ENCODE data around the gene CDH4.

Gene CDH4

DNA sequence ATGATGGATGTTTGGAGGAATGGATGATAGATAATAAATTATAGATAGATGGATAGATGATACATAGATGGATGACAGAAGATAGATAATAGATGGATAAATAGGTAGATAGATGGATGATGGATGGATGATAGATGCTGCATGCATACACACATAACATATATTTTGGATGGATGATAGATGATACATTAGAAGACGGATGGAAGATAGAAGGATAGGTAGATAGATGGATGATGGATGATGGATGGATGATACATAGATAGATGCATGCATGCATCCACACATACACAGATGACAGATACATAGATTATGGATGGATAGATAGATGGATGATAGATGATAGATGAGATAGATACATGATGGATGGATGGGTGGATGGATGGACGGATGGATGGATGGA is 425.9 kb downstream of the CDH4 start:
- H3K4me1 ChIP-seq (ENCODE audit: control insufficient read depth, insufficient read depth, low read length) = peaks cover 9% of the 10 kb centered on the region
- H3K27ac ChIP-seq (ENCODE audit: low read depth, low read length) = no peak overlapping the region
- H3K4me3 ChIP-seq (ENCODE audit: low read depth, low read length) = no peak overlapping the region
- no peak overlapping the region for H3K9ac ChIP-seq (ENCODE audit: low read length)
- H3K27me3 ChIP-seq (ENCODE audit: control insufficient read depth, insufficient read depth, low read length) = peaks cover 32% of the 10 kb centered on the region
- no peaks in the 10 kb centered on the region for H3K9me3 ChIP-seq (ENCODE audit: control insufficient read depth, insufficient read depth, low read depth, low read length)
- no peaks in the 10 kb centered on the region for H3K36me3 ChIP-seq (ENCODE audit: control insufficient read depth, insufficient read depth, low read length)

GRCh38 chr20:61678437-61678836 is 426.4 kb downstream of the CDH4 start:
- Histone ChIP-seq H3K27ac (ENCODE audit: low read depth, low read length) (no peak overlapping the region), H3K9ac (ENCODE audit: low read length) (no peak overlapping the region), H3K36me3 (ENCODE audit: control insufficient read depth, insufficient read depth, low read length) (no peaks in the 10 kb centered on the region), H3K4me3 (ENCODE audit: low read depth, low read length) (no peak overlapping the region), H3K9me3 (ENCODE audit: control insufficient read depth, insufficient read depth, low read depth, low read length) (no peaks in the 10 kb centered on the region), H3K4me1 (ENCODE audit: control insufficient read depth, insufficient read depth, low read length) (peaks cover 9% of the 10 kb centered on the region), H3K27me3 (ENCODE audit: control insufficient read depth, insufficient read depth, low read length) (peaks cover 30% of the 10 kb centered on the region)

DNA sequence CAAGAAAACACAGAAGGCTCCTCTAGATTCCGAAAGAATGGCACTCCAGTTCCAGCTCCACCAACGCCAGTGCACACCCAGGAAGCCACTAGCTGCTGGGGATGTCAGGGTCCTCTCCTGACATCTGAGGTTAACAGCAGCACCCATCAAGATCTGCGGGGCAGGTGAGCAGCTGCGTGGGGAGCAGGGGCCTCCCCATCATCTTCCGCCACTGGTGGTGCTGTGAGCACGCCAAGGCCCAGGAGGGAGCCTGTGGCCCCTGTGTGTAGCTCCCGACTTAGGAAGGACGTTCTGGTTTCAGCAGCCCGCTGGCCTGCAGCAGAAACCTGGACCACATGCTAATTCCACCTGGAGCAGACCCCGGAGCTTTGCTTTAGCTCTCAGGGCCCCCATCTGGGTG is 427.4 kb downstream of the CDH4 start:
- Histone ChIP-seq H3K27ac (ENCODE audit: low read depth, low read length) (no peak overlapping the region), H3K27me3 (ENCODE audit: control insufficient read depth, insufficient read depth, low read length) (peaks cover 39% of the 10 kb centered on the region), H3K9me3 (ENCODE audit: control insufficient read depth, insufficient read depth, low read depth, low read length) (no peaks in the 10 kb centered on the region), H3K36me3 (ENCODE audit: control insufficient read depth, insufficient read depth, low read length) (no peaks in the 10 kb centered on the region), H3K4me1 (ENCODE audit: control insufficient read depth, insufficient read depth, low read length) (peaks cover 9% of the 10 kb centered on the region), H3K4me3 (ENCODE audit: low read depth, low read length) (no peak overlapping the region), H3K9ac (ENCODE audit: low read length) (no peak overlapping the region)

DNA sequence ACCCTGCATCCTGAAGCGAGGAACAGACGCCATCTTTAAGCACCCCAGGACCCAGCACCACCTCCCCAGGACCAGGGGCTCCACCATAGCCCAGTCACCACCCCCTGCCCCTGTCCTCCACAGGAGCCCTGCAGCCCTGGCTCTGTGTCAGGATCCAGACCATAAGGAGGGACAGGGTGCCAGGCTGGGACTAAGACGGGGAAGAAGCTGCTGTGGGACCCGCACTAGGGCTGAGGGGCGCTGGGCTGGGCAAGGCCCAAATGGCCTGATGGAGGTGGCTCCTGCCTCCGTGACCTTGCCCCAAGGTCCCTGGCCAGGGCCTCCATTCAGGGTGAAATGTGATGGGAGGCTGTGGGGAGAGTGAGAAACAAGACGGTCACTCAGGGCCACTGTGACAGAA is 428.0 kb downstream of the CDH4 start:
- no peak overlapping the region for H3K4me3 ChIP-seq (ENCODE audit: low read depth, low read length)
- H3K36me3 ChIP-seq (ENCODE audit: control insufficient read depth, insufficient read depth, low read length) = no peaks in the 10 kb centered on the region
- H3K9me3 ChIP-seq (ENCODE audit: control insufficient read depth, insufficient read depth, low read depth, low read length) = no peaks in the 10 kb centered on the region
- peaks cover 41% of the 10 kb centered on the region for H3K27me3 ChIP-seq (ENCODE audit: control insufficient read depth, insufficient read depth, low read length)
- H3K9ac ChIP-seq (ENCODE audit: low read length) = no peak overlapping the region
- H3K4me1 ChIP-seq (ENCODE audit: control insufficient read depth, insufficient read depth, low read length) = peaks cover 9% of the 10 kb centered on the region
- H3K27ac ChIP-seq (ENCODE audit: low read depth, low read length) = no peak overlapping the region

DNA sequence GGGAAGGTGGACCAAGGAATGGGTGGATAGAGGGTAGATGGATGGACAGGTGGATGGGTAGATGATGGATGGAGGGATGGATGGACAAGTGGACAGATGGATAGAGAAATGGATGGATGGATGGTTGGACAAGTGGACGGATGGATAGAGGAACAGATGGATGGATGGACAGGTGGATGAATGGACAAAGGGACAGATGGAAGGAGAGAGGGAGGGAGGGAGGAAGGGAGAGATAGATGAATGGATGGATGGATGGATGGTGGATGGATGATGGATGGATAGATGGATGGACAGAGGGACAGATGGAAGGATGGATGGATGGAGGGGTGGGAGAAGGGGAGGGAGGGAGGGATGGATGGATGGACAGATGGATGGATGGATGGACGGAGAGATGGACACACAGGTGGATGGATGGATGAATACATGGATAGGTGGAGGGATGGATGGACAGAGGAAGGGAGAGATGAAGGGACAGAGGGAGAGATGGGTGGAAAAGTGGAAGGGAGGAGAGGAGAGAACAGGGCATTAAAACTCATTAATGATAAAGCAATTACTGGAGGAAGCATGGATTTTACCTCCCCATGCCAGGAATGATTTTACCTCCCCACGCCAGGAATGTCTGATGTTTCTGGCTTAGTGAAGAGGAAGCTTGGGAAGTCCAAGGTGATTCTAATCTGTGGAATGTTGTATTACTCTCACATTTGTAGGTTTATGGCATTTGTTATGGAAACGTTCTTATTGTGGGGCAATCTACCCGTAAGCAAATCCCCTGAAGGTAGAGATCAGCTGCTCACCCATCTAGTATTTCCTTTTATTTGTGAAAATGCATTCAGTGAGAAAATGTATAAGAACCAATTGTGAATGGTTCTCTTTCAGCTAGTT is 430.3 kb downstream of the CDH4 start:
- H3K4me1 ChIP-seq (ENCODE audit: control insufficient read depth, insufficient read depth, low read length) = no peaks in the 10 kb centered on the region
- no peaks in the 10 kb centered on the region for H3K36me3 ChIP-seq (ENCODE audit: control insufficient read depth, insufficient read depth, low read length)
- H3K27ac ChIP-seq (ENCODE audit: low read depth, low read length) = no peak overlapping the region
- peaks cover 50% of the 10 kb centered on the region for H3K27me3 ChIP-seq (ENCODE audit: control insufficient read depth, insufficient read depth, low read length)
- no peak overlapping the region for H3K4me3 ChIP-seq (ENCODE audit: low read depth, low read length)
- H3K9ac ChIP-seq (ENCODE audit: low read length) = no peak overlapping the region
- H3K9me3 ChIP-seq (ENCODE audit: control insufficient read depth, insufficient read depth, low read depth, low read length) = no peaks in the 10 kb centered on the region

DNA sequence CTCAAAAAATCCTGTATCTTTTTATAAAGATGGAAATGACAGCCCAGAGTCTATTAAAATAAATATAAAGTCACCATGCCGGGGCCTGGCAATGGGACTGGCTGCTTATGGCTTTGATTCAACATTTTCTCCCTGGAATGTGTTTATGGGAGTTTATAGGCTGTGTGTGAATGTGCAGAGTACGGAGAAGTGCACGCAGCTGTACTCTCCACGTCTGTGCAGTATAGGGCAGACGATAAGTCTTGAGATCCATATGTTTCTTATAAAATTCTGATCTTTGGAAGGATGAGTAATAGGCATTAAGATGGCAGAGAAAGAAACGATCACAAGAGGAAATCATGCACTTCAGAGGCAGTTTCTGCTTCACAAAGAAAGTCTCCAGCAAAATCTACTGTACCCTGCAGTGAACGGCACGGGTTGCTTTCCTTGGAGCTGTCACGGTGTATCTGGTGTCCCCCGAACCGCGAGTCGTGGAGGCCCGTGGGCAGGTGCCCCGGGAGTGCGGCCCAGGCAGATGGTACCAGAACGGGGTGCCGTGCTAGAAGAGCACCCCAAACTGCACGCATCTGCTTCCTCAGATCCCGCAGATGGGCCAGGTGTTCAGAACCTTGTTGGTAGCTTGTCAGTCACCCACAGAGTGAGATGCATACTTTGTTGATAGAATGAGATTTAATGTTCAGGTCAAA is 431.1 kb downstream of the CDH4 start:
- Histone ChIP-seq H3K36me3 (ENCODE audit: control insufficient read depth, insufficient read depth, low read length) (no peaks in the 10 kb centered on the region), H3K9me3 (ENCODE audit: control insufficient read depth, insufficient read depth, low read depth, low read length) (no peaks in the 10 kb centered on the region), H3K27ac (ENCODE audit: low read depth, low read length) (no peak overlapping the region), H3K27me3 (ENCODE audit: control insufficient read depth, insufficient read depth, low read length) (peaks cover 50% of the 10 kb centered on the region), H3K4me1 (ENCODE audit: control insufficient read depth, insufficient read depth, low read length) (no peaks in the 10 kb centered on the region), H3K4me3 (ENCODE audit: low read depth, low read length) (no peak overlapping the region), H3K9ac (ENCODE audit: low read length) (no peak overlapping the region)

DNA sequence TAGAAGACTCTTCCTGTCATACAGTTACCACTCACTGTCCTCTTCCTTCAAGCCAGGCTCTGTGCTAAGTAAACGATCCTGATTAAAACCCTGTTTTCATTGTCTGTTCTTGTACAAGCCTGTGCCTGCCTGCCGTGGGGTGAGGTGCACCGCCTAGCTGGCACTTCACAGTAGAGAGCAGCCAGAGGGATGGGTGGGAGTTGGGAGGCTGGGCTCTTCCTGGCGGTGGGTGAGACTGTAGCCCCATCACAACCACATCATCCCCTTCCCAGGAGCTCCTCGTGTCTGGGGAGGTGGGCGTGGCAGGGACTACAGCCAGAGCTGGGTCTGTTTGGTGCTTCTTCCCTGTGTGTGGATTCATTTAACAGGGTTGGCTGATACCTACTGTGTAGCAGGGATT is 431.7 kb downstream of the CDH4 start:
- no peaks in the 10 kb centered on the region for H3K4me1 ChIP-seq (ENCODE audit: control insufficient read depth, insufficient read depth, low read length)
- no peak overlapping the region for H3K27ac ChIP-seq (ENCODE audit: low read depth, low read length)
- H3K27me3 ChIP-seq (ENCODE audit: control insufficient read depth, insufficient read depth, low read length) = peaks cover 53% of the 10 kb centered on the region
- H3K9me3 ChIP-seq (ENCODE audit: control insufficient read depth, insufficient read depth, low read depth, low read length) = no peaks in the 10 kb centered on the region
- H3K36me3 ChIP-seq (ENCODE audit: control insufficient read depth, insufficient read depth, low read length) = no peaks in the 10 kb centered on the region
- H3K9ac ChIP-seq (ENCODE audit: low read length) = no peak overlapping the region
- H3K4me3 ChIP-seq (ENCODE audit: low read depth, low read length) = no peak overlapping the region

DNA sequence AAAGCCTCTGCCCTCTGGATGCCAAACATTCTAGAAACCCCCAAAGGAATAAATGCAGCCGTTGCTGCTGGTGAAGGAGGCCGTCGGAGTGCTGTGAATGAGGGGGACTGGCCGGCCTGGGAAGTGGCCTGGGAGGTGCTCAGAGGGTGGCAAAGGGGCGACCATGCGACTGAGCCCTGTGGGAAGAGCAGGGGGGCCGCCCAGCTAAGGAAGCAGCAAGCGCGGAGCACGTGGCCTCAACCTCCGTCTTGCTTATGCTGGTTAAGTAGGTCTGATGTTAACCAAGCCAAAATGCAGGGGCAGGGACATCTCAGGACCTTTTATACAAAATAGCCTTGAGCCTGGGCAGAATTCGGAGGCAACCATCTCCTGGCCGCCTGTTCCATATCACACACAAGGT is 432.1 kb downstream of the CDH4 start:
- Histone ChIP-seq H3K27ac (ENCODE audit: low read depth, low read length) (no peak overlapping the region), H3K36me3 (ENCODE audit: control insufficient read depth, insufficient read depth, low read length) (no peaks in the 10 kb centered on the region), H3K4me1 (ENCODE audit: control insufficient read depth, insufficient read depth, low read length) (no peaks in the 10 kb centered on the region), H3K4me3 (ENCODE audit: low read depth, low read length) (no peak overlapping the region), H3K9ac (ENCODE audit: low read length) (no peak overlapping the region), H3K9me3 (ENCODE audit: control insufficient read depth, insufficient read depth, low read depth, low read length) (no peaks in the 10 kb centered on the region), H3K27me3 (ENCODE audit: control insufficient read depth, insufficient read depth, low read length) (peaks cover 56% of the 10 kb centered on the region)

DNA sequence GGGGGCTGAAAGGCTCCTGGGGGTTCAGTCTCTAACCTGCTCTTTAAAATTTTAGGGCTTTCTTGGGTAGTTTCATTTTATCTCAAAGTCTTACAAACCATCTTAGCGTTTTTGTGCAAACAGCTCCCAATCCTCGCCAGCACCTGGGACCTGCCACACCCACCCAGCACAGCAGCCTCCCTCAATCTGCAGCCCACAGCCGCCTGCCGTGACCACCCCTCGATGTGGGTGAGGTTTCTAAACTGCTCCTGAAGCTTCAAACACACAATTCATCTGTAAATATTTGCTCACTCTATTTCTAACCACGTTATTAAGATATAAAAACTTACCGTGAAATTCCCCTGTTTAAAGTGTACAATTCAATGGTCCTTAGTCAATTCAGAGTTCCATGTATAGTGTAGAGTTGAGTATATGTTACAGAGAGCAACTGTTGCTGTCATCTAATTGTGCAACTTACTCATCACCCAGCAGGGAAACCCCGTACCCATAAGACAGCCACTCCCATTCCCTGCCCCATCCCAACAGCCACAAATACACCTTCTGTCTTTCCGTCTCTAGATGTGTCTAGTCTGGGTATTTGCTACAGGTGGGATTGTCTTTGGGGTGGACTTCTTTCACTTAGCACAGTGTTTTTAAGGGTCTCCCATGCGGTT is 432.6 kb downstream of the CDH4 start:
- no peak overlapping the region for H3K27ac ChIP-seq (ENCODE audit: low read depth, low read length)
- H3K4me1 ChIP-seq (ENCODE audit: control insufficient read depth, insufficient read depth, low read length) = no peaks in the 10 kb centered on the region
- no peak overlapping the region for H3K9ac ChIP-seq (ENCODE audit: low read length)
- no peaks in the 10 kb centered on the region for H3K36me3 ChIP-seq (ENCODE audit: control insufficient read depth, insufficient read depth, low read length)
- no peaks in the 10 kb centered on the region for H3K9me3 ChIP-seq (ENCODE audit: control insufficient read depth, insufficient read depth, low read depth, low read length)
- no peak overlapping the region for H3K4me3 ChIP-seq (ENCODE audit: low read depth, low read length)
- H3K27me3 ChIP-seq (ENCODE audit: control insufficient read depth, insufficient read depth, low read length) = peaks cover 56% of the 10 kb centered on the region

GRCh38 chr20:61685462-61685861 is 433.4 kb downstream of the CDH4 start:
- Histone ChIP-seq H3K27me3 (ENCODE audit: control insufficient read depth, insufficient read depth, low read length) (peaks cover 56% of the 10 kb centered on the region), H3K4me1 (ENCODE audit: control insufficient read depth, insufficient read depth, low read length) (no peaks in the 10 kb centered on the region), H3K9ac (ENCODE audit: low read length) (no peak overlapping the region), H3K27ac (ENCODE audit: low read depth, low read length) (no peak overlapping the region), H3K9me3 (ENCODE audit: control insufficient read depth, insufficient read depth, low read depth, low read length) (no peaks in the 10 kb centered on the region), H3K36me3 (ENCODE audit: control insufficient read depth, insufficient read depth, low read length) (no peaks in the 10 kb centered on the region), H3K4me3 (ENCODE audit: low read depth, low read length) (no peak overlapping the region)
